A549 (cell line): ENCODE measurements around the gene SOX11.

Source experiments
- BCL3 ChIP-seq: fragments of >200 bp; sonication (Bioruptor Twin); formaldehyde crosslinking; IDR thresholded peaks from 3 replicates; pipeline ENCODE4 v1.6.1; 2016
- CHD2 ChIP-seq: fragments of 150-350 bp; IDR thresholded peaks from 2 replicates; pipeline ENCODE4 v1.6.1; 2014; ENCODE audit warnings: low read length; ENCODE audit not compliant: partially characterized antibody
- POLR2A ChIP-seq: IDR thresholded peaks from 2 replicates; pipeline ENCODE4 v1.6.1; 2012; ENCODE audit warnings: mild to moderate bottlenecking, low read length
- POLR2AphosphoS2 ChIP-seq: conservative IDR thresholded peaks from 2 replicates; pipeline ENCODE4 v1.6.1; 2012; ENCODE audit warnings: low read length, improper control_type of control experiment, inconsistent platforms
- RAD21 ChIP-seq, 2 experiments: fragments of >200 bp in 1 of 2; sonication (Bioruptor Twin) in 1 of 2; formaldehyde crosslinking in 1 of 2; IDR thresholded peaks in 1 of 2; conservative IDR thresholded peaks in 1 of 2; 2 replicates in 1 of 2; 3 replicates in 1 of 2; pipeline ENCODE4 v1.6.1; 2012 to 2018; ENCODE audit warnings: inconsistent platforms in 1 of 2
- SREBF2 ChIP-seq: fragments of 450-650 bp; IDR thresholded peaks from 2 replicates; pipeline ENCODE4 v1.6.1; 2014; ENCODE audit warnings: mild to moderate bottlenecking, moderate library complexity
- TF ChIP-seq, protein P1 (sequence below): fragments of >200 bp; sonication (Bioruptor Twin); formaldehyde crosslinking; IDR thresholded peaks from 3 replicates; pipeline ENCODE4 v1.5.1; 2016
- TF ChIP-seq, protein P2 (sequence below): fragments of 200-600 bp; sonication (generic); IDR thresholded peaks from 2 replicates; pipeline ENCODE4 v1.6.1; 2016; ENCODE audit warnings: antibody characterized with exemption, mild to moderate bottlenecking, moderate library complexity
- TF ChIP-seq, protein P3 (sequence below): fragments of 450-650 bp; IDR thresholded peaks from 2 replicates; pipeline ENCODE4 v1.6.1; 2014; ENCODE audit warnings: antibody characterized with exemption

GRCh38 chr2:5741242-5741641 is 49.1 kb downstream of the SOX11 start:
- TF ChIP-seq, protein P1, sequence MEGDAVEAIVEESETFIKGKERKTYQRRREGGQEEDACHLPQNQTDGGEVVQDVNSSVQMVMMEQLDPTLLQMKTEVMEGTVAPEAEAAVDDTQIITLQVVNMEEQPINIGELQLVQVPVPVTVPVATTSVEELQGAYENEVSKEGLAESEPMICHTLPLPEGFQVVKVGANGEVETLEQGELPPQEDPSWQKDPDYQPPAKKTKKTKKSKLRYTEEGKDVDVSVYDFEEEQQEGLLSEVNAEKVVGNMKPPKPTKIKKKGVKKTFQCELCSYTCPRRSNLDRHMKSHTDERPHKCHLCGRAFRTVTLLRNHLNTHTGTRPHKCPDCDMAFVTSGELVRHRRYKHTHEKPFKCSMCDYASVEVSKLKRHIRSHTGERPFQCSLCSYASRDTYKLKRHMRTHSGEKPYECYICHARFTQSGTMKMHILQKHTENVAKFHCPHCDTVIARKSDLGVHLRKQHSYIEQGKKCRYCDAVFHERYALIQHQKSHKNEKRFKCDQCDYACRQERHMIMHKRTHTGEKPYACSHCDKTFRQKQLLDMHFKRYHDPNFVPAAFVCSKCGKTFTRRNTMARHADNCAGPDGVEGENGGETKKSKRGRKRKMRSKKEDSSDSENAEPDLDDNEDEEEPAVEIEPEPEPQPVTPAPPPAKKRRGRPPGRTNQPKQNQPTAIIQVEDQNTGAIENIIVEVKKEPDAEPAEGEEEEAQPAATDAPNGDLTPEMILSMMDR = no peak
- TF ChIP-seq POLR2AphosphoS2 (no peak), CHD2 (no peak), POLR2A (no peak), BCL3 (no peak), SREBF2 (no peak), RAD21 (conservative IDR thresholded peaks at IDR 0.05 in 1 of 2, IDR thresholded peaks at IDR 0.05 in 1 of 2) (no peak)
- TF ChIP-seq, protein P2, sequence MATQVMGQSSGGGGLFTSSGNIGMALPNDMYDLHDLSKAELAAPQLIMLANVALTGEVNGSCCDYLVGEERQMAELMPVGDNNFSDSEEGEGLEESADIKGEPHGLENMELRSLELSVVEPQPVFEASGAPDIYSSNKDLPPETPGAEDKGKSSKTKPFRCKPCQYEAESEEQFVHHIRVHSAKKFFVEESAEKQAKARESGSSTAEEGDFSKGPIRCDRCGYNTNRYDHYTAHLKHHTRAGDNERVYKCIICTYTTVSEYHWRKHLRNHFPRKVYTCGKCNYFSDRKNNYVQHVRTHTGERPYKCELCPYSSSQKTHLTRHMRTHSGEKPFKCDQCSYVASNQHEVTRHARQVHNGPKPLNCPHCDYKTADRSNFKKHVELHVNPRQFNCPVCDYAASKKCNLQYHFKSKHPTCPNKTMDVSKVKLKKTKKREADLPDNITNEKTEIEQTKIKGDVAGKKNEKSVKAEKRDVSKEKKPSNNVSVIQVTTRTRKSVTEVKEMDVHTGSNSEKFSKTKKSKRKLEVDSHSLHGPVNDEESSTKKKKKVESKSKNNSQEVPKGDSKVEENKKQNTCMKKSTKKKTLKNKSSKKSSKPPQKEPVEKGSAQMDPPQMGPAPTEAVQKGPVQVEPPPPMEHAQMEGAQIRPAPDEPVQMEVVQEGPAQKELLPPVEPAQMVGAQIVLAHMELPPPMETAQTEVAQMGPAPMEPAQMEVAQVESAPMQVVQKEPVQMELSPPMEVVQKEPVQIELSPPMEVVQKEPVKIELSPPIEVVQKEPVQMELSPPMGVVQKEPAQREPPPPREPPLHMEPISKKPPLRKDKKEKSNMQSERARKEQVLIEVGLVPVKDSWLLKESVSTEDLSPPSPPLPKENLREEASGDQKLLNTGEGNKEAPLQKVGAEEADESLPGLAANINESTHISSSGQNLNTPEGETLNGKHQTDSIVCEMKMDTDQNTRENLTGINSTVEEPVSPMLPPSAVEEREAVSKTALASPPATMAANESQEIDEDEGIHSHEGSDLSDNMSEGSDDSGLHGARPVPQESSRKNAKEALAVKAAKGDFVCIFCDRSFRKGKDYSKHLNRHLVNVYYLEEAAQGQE = no peak
- TF ChIP-seq, protein P3, sequence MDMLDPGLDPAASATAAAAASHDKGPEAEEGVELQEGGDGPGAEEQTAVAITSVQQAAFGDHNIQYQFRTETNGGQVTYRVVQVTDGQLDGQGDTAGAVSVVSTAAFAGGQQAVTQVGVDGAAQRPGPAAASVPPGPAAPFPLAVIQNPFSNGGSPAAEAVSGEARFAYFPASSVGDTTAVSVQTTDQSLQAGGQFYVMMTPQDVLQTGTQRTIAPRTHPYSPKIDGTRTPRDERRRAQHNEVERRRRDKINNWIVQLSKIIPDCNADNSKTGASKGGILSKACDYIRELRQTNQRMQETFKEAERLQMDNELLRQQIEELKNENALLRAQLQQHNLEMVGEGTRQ = no peak
